Measurements from ENCODE around the gene EMP2.

Gene EMP2

GRCh38 chr16:10485159-10485558 lies 95.2 kb downstream of the EMP2 start:
- no peak for DNase-seq

- DNase-seq, result no peak
Observed at GRCh38 chr16:10480151-10480550, 100.2 kb downstream of the EMP2 start.
